HG02759 (cell line): Measurements from ENCODE around the gene OGDH.
"Not testable (repeated sequence)": the region's sequence is repeated elsewhere in the genome, so short reads cannot be mapped to it uniquely, and the experiment has no call there.

Experiments
- ATAC-seq: cut with Tn5 transposase; IDR thresholded peaks from one replicate; pipeline ENCODE4 v1.9.1; 2021; ENCODE audit warnings: mild to moderate bottlenecking, moderate library complexity; ENCODE audit not compliant: unreplicated experiment

The OGDH gene

GRCh38 chr7:44580945-44581878 is 25.2 kb upstream of the OGDH start:
- ATAC-seq: peak; percentile 26

DNA sequence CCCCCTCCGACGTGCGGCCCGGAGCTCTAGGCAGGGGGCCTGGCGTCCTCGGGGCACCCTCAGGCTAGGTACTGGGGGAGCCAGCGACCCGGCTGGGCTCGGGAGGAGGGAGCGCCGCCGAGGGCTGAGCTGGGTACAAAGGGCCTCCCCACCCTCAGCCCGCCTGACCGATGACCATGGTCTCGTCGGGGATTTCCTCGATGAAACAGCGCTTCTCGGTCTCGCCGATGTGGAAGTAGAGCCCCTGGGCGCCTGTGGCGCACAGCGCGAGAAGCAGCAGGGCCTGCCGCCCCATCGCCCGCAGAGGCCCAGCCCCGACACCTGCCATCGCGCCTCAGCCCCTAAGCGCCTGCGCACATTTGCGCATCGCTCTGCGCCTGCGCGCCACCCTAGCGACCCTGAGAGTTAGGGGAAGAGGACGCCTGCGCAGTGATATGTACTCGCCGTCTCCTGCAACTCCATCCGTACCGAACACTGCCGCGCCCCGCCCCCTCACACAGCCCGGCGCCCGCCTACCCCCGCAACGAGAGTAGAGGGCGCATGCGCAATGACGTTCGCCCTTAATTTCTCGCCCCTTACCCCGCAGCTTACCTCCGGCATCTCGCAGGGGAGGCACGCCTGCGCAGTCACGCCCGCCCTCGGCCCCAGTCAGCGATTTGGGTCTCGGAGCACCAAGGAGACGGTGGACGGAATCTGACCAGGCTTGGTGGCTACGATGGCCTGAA is 24.4 kb upstream of the OGDH start, which contains the start of gene TMED4:
TSS of gene TMED4 (minus strand) at position 353 of the 725 bp plus-strand sequence. CDS start at position 328, 25 bp downstream.
- ATAC-seq: peak; percentile 91

DNA sequence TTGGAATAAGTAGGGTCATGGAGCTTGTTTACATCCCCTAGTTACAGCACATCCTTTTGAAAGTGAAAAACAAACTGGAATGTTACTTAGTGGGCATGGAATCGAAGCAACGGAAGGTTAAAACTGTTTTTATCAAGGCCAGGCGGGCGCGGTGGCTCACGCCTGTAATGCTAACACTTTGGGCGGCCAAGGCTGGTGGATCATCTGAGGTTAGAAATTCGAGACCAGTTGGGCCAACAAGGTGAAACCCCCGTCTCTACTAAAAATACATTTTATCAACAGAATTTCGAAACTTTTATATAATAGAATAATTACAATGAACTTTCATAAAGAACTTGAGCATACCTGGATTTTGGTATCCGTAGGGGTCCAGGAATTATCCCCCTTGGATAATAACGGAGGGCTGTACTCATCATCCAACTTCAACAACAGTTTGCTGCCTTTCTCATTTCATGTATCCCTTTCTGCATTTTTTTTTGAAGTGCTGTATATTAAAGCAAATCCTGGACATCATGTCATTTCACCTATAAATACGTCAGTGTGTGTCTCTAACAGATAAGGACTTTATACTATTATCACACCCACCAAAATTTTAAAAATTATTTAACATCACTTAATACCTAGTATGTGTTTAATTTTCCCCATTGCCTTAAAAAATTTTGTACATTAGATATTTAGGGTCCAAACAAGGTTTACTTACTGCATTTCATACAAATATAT is 23.1 kb upstream of the OGDH start:
- no peak for ATAC-seq

- no peak for ATAC-seq
Measured at GRCh38 chr7:44587843-44588711, 18.4 kb upstream of the OGDH start.

- ATAC-seq: no peak
Measured at GRCh38 chr7:44590910-44591309, 15.5 kb upstream of the OGDH start.

GRCh38 chr7:44595934-44596635 is 10.3 kb upstream of the OGDH start:
- ATAC-seq: no peak

GRCh38 chr7:44597181-44597580 is 9.2 kb upstream of the OGDH start:
- ATAC-seq: not testable (repeated sequence)

DNA sequence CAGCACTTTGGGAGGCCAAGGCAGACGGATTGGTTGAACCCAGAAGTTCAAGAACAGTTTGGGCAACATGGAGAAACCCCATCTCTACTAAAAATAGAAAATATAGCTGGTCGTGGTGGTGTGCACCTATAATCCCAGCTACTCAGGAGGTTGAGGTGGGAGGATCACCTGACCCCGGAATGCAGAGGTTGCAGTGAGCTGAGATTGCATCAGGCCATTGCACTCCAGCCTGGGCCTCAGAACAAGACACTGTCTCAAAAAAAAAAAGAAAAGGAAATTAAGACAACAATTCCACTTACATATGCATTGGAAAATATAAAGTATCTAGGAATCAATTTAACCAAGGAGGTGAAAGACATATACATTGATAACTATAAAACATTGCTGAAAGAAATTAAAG is 7.2 kb upstream of the OGDH start:
- ATAC-seq: no peak

DNA sequence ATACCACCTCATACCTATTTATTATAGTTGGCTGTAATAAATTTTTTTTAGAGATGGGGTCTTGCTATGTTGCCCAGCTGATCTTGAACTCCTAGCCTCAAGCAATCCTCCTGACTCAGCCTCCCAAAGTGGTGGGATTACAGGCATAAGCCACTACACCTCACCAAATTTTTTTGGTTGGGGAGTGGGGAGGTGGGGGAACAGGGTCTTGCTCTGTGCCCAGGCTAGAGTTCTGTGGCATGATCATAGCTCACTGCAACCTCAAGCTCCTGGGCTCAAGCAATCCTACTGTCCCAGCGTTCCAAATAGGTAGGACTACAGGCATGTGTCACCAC is 3.9 kb upstream of the OGDH start:
- ATAC-seq: no peak

GRCh38 chr7:44603193-44603592 is 3.2 kb upstream of the OGDH start:
- no peak for ATAC-seq

- ATAC-seq: no peak
Measured at GRCh38 chr7:44604941-44605340, 1.5 kb upstream of the OGDH start.

DNA sequence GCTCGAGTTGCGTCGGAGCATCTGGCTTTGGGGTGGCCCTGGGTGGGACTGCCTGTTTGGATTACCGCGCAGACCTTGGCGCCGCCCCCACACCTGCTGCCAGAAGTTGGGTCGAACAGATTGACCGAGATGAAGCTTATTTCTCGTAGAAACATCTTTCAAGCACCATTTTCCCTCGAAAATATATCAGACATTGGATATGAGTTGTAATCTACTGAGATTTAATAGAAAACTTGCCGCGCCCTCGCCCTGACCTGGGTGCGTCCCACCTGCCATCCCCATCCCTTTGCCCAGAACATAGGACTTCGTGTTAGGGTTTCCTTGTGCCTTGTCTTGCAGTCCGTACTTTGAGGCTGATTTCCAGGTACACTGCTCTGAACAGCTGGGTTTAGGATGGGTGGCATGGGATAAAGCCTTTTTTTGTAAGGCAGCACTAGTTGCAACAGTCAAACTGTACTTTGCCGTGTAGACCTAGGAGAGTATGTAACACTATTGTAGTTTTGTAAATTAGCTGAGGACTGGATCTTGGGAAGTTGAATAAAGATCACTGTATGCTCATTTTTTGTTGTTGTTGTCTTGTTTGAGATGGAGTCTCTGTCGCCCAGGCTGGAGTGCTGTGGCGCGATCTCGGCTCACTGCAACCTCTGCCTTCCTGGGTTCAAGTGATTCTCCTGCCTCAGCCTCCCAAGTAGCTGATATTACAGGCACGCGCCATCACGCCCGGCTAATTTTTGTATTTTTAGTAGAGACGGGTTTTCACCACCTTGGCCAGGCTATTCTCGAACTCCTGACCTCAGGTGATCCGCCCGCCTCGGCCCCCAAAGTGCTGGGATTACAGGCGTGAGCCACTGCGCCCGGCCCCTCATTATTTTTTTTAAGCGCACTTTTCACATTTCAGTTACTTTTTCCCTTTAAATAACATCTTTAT is 978 bp downstream of the OGDH start:
- no peak for ATAC-seq

GRCh38 chr7:44608916-44609648 is 2.7 kb downstream of the OGDH start:
- no peak for ATAC-seq

DNA sequence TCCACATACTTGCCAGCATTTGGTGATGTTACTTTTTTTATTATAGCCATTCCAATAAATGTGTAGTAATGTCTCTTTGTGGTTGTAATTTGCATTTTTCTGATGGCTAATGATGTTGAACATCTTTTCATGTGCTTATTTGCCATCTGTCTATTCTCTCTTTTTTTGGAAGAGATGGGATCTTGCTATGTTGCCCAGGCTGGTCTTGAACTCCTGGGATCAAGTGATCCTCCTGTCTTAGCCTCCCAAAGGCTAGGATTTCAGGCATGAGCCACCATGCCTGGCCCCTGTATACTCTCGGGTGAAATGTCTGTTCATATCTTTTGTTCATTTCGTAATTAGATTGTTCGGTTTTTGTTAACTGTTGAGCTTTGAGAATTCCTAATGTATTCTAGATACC is 3.4 kb downstream of the OGDH start:
- no peak for ATAC-seq

DNA sequence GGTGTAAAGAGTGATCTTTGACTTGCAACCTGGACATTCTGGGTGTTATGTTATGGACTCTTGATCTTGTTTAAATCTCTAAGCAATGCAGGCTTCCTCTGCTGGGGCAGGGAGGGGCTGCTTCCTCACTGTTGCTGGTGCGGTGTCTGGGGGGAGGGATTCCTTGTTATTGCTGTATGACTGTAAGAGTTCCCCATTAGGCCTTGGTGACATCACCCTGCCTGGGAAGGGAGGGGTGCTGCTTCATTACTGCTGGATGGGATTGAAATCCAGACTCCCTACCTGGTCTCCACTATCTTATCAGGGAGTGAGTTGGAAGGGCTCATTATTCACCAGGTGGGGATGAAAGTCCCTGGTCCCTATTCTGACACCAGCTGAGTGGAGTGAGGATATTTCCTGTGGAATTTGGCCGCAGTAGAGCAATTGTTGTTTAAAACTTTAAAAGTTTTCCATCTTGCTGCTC is 8.8 kb downstream of the OGDH start:
- ATAC-seq: no peak

DNA sequence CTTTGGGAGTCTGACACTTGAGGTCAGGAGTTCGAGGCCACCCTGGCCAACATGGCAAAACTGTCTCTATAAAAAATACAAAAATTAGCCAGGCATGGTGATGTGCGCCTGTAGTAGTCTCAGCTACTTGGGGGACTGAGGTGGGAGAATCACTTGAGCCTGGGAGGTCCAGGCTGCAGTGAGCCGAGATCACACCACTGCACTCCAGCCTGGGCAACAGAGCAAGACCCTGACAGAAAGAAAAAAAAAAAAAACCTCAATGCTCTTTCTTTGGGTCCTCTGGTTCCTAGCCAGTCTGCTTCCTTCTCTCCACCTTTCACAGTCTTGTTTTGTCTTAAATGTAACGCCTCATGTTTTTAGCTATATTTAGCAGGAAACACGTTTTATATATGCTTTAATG is 9.4 kb downstream of the OGDH start:
- no peak for ATAC-seq

DNA sequence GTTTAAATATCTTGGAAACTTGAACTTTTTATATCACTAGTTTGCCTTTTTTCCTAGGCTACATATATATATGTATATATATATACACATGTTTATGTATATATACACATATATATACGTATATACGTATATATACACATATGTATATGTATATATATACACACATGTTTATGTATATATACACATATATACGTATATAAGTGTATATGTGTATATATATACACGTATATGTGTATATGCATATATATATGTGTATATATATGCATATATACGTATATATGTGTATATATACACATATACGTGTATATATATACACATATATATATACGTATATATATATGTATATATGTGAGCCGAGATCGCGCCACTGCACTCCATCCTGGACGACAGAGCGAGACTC is 10.1 kb downstream of the OGDH start:
- no peak for ATAC-seq
